VCaP (cell line): Measurements from ENCODE around the gene CACHD1.

Experiments
- H3K27ac ChIP-seq: fragments of 450-650 bp; 2 replicates; pipeline ENCODE4 v1.5.1; 2017
- CTCF ChIP-seq: fragments of 450-650 bp; conservative IDR thresholded peaks from 2 replicates; pipeline ENCODE4 v1.5.1; 2017; ENCODE audit warnings: mild to moderate bottlenecking, moderate library complexity

CACHD1 gene

DNA sequence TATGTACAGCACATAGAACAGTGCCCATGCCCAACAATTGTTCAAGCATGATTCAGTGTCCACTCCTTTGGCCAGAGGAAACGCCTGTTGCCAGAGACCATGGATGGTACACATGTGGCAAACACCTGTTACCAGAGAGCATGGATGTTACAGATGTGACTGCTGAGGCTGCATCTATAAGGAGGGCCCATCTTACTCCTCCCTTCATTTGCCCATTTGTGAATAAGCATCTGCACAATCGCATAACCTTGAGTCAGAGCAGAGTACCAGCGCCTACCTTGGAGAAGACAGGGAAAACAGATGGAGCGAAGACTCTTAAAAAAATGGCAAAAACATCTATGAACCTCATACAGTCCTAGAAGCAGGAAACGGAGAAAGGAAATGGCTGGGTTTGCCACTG lies 36.6 kb upstream of the CACHD1 start:
- H3K27ac ChIP-seq: no peak overlapping the region
- TF ChIP-seq CTCF: no peak

GRCh38 chr1:64433747-64434146 lies 36.2 kb upstream of the CACHD1 start:
- TF ChIP-seq CTCF: no peak
- no peak overlapping the region for H3K27ac ChIP-seq

GRCh38 chr1:64435000-64435399 lies 34.9 kb upstream of the CACHD1 start:
- TF ChIP-seq CTCF: no peak
- no peak overlapping the region for H3K27ac ChIP-seq

GRCh38 chr1:64437453-64437852 lies 32.5 kb upstream of the CACHD1 start:
- TF ChIP-seq CTCF: no peak

DNA sequence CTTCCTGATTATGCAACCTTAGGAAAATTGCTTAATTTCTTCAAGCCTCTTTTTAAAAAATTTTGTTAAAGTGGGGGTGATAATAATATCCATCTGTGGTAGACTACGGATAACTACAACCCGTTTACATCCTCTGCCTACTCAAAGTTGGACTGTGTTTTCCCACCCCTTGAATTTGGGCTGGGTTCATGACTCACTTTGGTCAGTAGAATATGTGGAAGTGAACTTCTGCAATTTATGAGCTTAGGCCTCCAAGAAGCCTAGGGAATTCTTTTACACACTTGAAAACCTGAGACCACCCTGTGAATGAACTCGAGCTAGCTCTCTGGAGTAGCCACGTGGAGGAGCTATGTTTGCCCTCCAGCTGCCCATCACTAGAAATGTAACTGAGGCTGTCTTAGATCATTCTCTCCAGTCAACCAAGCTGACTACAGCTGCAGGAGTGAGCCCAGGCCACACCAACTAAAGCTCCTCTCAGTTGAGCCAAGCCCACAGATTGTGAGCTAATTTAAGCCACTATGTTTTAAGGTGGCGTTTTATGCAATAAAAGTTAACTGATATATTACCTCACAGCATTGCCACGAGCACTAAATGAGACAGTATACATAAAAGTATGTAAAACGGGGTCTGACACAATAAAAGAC lies 29.6 kb upstream of the CACHD1 start:
- no peak for TF ChIP-seq CTCF
- H3K27ac ChIP-seq: peak overlapping the region; percentile 29

More at GRCh38 chr1:64437453-64437852, 32.5 kb upstream of the CACHD1 start:
- H3K27ac ChIP-seq: no peak overlapping the region

DNA sequence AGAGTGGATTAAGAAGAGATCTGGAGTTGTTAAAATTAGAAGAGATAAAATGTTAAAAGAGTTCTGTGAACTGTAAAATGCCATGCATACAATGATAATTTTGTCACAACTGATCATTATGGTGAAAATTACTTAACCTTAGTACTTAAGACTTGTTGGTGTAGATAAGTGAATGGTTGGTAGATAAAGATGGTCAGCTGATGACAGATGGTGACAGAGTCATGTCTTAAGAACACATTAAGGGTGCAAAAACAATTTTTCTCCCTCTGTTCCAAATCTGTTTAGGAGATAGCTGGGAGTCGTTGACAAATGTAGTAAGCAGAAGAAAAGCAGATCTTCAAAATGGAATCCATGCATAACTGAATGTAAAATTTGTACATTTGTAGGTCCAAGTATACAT lies 18.5 kb upstream of the CACHD1 start:
- H3K27ac ChIP-seq: no peak overlapping the region

DNA sequence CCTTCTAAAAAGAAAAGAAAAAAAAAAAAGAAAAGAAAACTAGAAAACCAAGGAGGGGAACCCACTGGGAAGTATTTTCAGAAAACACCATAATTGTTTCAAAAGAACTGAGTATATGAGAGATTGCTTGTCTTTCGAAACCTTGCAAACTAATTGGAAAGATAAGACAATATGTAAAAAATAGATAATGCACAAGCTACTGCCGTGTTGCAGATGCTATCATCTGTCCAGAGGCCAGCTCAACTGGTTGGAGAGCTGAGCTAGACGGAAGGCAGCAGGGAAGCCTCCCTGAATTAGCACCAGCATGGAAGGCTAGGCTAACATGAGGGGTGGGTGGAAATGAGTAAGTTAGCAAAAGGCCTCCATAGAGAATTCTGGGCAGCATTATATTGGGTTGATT lies 16.2 kb upstream of the CACHD1 start:
- no peak for TF ChIP-seq CTCF
- H3K27ac ChIP-seq: no peak overlapping the region

More for the DNA sequence above, 18.5 kb upstream of the CACHD1 start:
- TF ChIP-seq CTCF: no peak
